A673 (cell line): ENCODE data around the gene FGF16. TPM values are rescaled to one million over a fixed set of nuclear protein-coding genes. Genes with fewer than 3 reads are reported as not detected.
"Not testable (repeated sequence)": the region's sequence is repeated elsewhere in the genome, so short reads cannot be mapped to it uniquely, and the experiment has no call there.

ENCODE experiments used
- BruUV-seq: library from RNA; stranded (reverse); fragments of 400-500 nt; replicated peaks from 2 replicates; lab custom pipeline; 2021; lab: Mats Ljungman, UMichigan
- CTCF ChIA-PET: fragments of 300-600 bp; sonication (Branson Sonifier 250); formaldehyde crosslinking; loops from one replicate; lab custom pipeline; 2022; ENCODE audit warnings: antibody characterized with exemption; lab: Charles Lee
- POLR2A ChIA-PET: fragments of 300-600 bp; sonication (Branson Sonifier 250); formaldehyde crosslinking; loops from one replicate; lab custom pipeline; 2022; ENCODE audit warnings: antibody characterized with exemption; ENCODE audit not compliant: low non-redundant PET; lab: Charles Lee
- DNase-seq: peaks from one replicate; pipeline ENCODE4 v3.0.0-alpha.2; 2015; ENCODE audit warnings: low spot score
- H3K27ac ChIP-seq: fragments of 200-600 bp; sonication (generic); 2 replicates; pipeline ENCODE4 v1.5.1; 2016; ENCODE audit warnings: mixed run types, low read depth, mild to moderate bottlenecking, mixed read lengths, antibody characterized with exemption, low read length; ENCODE audit not compliant: poor library complexity, severe bottlenecking
- H3K27me3 ChIP-seq: fragments of 200-600 bp; sonication (generic); replicated peaks from 2 replicates; pipeline ENCODE4 v1.6.1; 2017; ENCODE audit warnings: mixed run types, low read depth, mild to moderate bottlenecking, mixed read lengths, antibody characterized with exemption, low read length; ENCODE audit not compliant: insufficient read depth, poor library complexity
- H3K36me3 ChIP-seq: fragments of 200-600 bp; sonication (generic); 2 replicates; pipeline ENCODE4 v1.6.1; 2016; ENCODE audit warnings: mixed run types, mild to moderate bottlenecking, mixed read lengths, antibody characterized with exemption, low read length; ENCODE audit not compliant: insufficient read depth, poor library complexity, severe bottlenecking
- H3K4me1 ChIP-seq: fragments of 200-600 bp; sonication (generic); 2 replicates; pipeline ENCODE4 v1.6.1; 2017; ENCODE audit warnings: mixed run types, mild to moderate bottlenecking, mixed read lengths, antibody characterized with exemption, low read length; ENCODE audit not compliant: insufficient read depth, poor library complexity, severe bottlenecking
- H3K4me3 ChIP-seq: fragments of 200-600 bp; sonication (generic); 2 replicates; pipeline ENCODE4 v1.5.1; 2016; ENCODE audit warnings: low read depth, mixed run types, mild to moderate bottlenecking, mixed read lengths, low read length; ENCODE audit not compliant: poor library complexity, severe bottlenecking
- H3K9me3 ChIP-seq: fragments of 200-600 bp; sonication (generic); 2 replicates; pipeline ENCODE4 v1.6.1; 2016; ENCODE audit warnings: mixed run types, low read depth, mild to moderate bottlenecking, mixed read lengths, antibody characterized with exemption, low read length; ENCODE audit not compliant: poor library complexity, severe bottlenecking
- EZH2 ChIP-seq: fragments of 200-600 bp; sonication (generic); IDR thresholded peaks from 2 replicates; pipeline ENCODE4 v1.6.1; 2017; ENCODE audit warnings: borderline replicate concordance, low read depth, mild to moderate bottlenecking, mixed read lengths, antibody characterized with exemption, low read length; ENCODE audit not compliant: poor library complexity, severe bottlenecking
- intact Hi-C: fragments of 100-400 bp; cut with micrococcal nuclease; formaldehyde crosslinking; loops from one replicate; pipeline ENCODE4 v1.10.0; 2022; ENCODE audit not compliant: unreplicated experiment
- total RNA-seq: library from RNA; stranded (reverse); gene quantifications from 2 replicates; pipeline ENCODE4 v1.2.3, GENCODE V29; 2021
- TF ChIP-seq, protein P1 (sequence below): fragments of 300-800, 200-600 bp; sonication (generic); conservative IDR thresholded peaks from 2 replicates; pipeline ENCODE4 v1.5.1; 2017; ENCODE audit warnings: low read depth, mild to moderate bottlenecking, antibody characterized with exemption, low read length, moderate library complexity, mixed read lengths

The FGF16 gene
- total RNA-seq, 1 experiment from 2014 or later = not detected

DNA sequence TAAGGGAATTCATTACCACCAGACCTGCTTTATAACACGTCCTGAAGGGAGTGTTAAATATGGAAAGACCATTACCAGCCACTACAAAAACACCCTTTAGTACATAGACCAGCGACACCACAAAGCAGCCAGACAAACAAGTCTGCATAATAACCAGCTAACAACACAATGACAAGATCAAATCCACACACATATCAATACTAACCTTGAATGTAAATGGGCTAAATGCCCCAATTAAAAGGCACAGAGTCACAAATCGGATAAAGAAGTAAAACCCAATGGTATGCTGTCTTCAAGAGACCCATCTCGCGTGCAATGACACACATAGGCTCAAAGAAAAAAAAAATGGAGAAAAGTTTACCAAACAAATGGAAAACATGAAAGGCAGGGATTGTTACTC is 36.9 kb downstream of the FGF16 start:
- no TSS peak for BruUV-seq
- Histone ChIP-seq H3K27me3 (no peaks in the 10 kb centered on the region), H3K36me3 (no peaks in the 10 kb centered on the region), H3K4me3 (no peak overlapping the region), H3K27ac (no peak overlapping the region), H3K4me1 (no peaks in the 10 kb centered on the region), H3K9me3 (no peaks in the 10 kb centered on the region)
- CTCF ChIA-PET = no interaction called here
- intact Hi-C loops = no loop called here
- no peak for TF ChIP-seq EZH2
- TF ChIP-seq, protein P1, sequence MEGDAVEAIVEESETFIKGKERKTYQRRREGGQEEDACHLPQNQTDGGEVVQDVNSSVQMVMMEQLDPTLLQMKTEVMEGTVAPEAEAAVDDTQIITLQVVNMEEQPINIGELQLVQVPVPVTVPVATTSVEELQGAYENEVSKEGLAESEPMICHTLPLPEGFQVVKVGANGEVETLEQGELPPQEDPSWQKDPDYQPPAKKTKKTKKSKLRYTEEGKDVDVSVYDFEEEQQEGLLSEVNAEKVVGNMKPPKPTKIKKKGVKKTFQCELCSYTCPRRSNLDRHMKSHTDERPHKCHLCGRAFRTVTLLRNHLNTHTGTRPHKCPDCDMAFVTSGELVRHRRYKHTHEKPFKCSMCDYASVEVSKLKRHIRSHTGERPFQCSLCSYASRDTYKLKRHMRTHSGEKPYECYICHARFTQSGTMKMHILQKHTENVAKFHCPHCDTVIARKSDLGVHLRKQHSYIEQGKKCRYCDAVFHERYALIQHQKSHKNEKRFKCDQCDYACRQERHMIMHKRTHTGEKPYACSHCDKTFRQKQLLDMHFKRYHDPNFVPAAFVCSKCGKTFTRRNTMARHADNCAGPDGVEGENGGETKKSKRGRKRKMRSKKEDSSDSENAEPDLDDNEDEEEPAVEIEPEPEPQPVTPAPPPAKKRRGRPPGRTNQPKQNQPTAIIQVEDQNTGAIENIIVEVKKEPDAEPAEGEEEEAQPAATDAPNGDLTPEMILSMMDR = no peak
- DNase-seq = no peak
- POLR2A ChIA-PET = no interaction called here

DNA sequence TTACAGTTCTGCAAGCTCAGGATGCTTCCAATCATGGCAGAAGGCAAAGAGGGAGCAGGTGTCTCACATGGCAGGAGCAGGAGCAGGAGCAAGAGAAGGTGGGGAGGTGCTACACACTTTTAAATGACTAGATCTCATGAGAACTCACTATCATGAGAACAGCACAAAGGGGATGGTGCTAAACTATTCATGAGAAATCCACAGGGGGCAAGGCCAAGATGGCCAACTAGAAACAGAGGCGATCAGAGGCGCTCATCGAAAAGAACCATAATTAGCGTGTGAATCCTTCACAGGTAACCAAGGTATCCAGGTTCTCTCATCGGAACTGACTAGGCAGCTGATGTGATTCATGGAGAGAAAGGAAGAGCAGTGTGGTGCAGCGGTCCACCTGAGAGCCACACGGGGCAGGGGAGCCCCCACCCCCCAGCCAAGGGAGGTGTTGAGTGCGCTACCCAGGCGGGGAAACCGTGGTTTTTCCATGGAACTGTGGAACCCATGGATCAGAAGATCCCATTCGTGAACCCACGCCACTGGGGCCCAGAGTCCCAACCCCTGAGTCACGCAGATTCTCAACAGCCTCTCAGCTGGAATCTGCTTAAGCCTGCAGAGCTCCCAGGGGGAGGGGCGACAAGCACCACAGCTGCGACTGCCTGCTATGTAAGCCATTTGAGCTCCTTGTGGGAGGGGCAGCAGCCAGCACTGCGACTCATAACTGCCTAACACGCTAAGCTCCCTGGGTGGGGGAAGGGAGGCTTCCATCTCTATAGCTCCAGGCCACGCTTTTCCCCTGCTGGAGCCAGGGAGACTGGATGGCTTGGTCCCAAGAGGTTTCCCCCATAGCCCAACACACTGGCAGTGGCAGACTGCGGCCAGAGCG is 46.7 kb downstream of the FGF16 start:
- TF ChIP-seq EZH2 = no peak
- TF ChIP-seq, protein P1 = no peak
- no peak overlapping the region for H3K4me3 ChIP-seq
- ChIA-PET CTCF (interaction anchor here (0.6 kb wide), 1 partner anchor 45 kb away, joined by 3 read pairs; no protein-coding TSS in a partner anchor), POLR2A (interaction anchor here (0.6 kb wide), 1 partner anchor 11 kb away, joined by 5 read pairs; no protein-coding TSS in a partner anchor)
- intact Hi-C loops = no loop called here
- H3K36me3 ChIP-seq = no peaks in the 10 kb centered on the region
- H3K27ac ChIP-seq = no peak overlapping the region
- no TSS peak for BruUV-seq
- no peaks in the 10 kb centered on the region for H3K9me3 ChIP-seq
- H3K4me1 ChIP-seq = peaks cover 6% of the 10 kb centered on the region
- DNase-seq = peak; percentile 92
- H3K27me3 ChIP-seq = no peaks in the 10 kb centered on the region

DNA sequence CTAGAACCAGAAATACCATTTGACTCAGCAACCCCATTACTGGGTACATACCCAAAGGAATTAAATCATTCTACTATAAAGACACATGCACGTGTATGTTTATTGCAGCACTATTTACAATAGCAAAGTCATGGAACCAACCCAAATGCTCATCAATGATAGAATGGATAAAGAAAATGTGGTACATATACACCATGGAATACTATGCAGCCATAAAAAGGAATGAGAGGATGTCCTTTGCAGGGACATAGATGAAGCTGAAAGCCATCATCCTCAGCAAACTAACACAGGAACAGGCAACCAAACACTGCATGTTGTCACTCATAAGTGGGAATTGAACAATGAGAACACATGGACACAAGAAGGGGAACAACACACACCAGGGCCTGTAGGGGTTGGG is 53.0 kb downstream of the FGF16 start:
- CTCF ChIA-PET, BruUV-seq, H3K4me3 ChIP-seq, DNase-seq, H3K27me3 ChIP-seq, H3K4me1 ChIP-seq, H3K27ac ChIP-seq, H3K36me3 ChIP-seq, H3K9me3 ChIP-seq, POLR2A ChIA-PET, intact Hi-C loops: not testable (repeated sequence)
